Neutrophil (primary cell): Measurements from ENCODE around the gene SNRNP35.

ENCODE experiments used
- H3K27ac ChIP-seq: fragments of 200-600 bp; sonication (generic); 2 replicates; pipeline ENCODE4 v1.5.1; 2016; ENCODE audit warnings: mild to moderate bottlenecking, moderate library complexity
- H3K27me3 ChIP-seq: fragments of 200-600 bp; sonication (generic); 2 replicates; pipeline ENCODE4 v1.6.0; 2016; ENCODE audit warnings: mild to moderate bottlenecking
- H3K36me3 ChIP-seq: fragments of 200-600 bp; sonication (generic); 2 replicates; pipeline ENCODE4 v1.5.1; 2017
- H3K4me1 ChIP-seq, 2 experiments: fragments of 200-600 bp in 1 of 2; sonication (generic) in 1 of 2; 1 replicate in 1 of 2; 2 replicates in 1 of 2; pipeline versions ENCODE4 v1.5.1 to v1.6.1; 2013 to 2016; ENCODE audit warnings: low read depth in 1 of 2, low read length in 1 of 2, mild to moderate bottlenecking in 1 of 2, moderate library complexity in 1 of 2; ENCODE audit not compliant: control insufficient read depth in 1 of 2, insufficient read depth in 1 of 2
- H3K4me3 ChIP-seq, 2 experiments: fragments of 200-600 bp in 1 of 2; sonication (generic) in 1 of 2; 1 replicate in 1 of 2; 2 replicates in 1 of 2; pipeline ENCODE4 v1.5.1; 2013 to 2016; ENCODE audit warnings: low read depth in 1 of 2, low read length in 1 of 2, mild to moderate bottlenecking in 1 of 2, moderate library complexity in 1 of 2
- H3K9me3 ChIP-seq: fragments of 200-600 bp; sonication (generic); 2 replicates; pipeline ENCODE4 v1.5.1; 2016
- TF ChIP-seq, protein P1 (sequence below): fragments of 200-600 bp; sonication (generic); IDR thresholded peaks from 2 replicates; pipeline ENCODE4 v1.5.1; 2016; ENCODE audit warnings: antibody characterized with exemption

Gene SNRNP35

GRCh38 chr12:123497065-123497464 lies 39.1 kb downstream of the SNRNP35 start:
- Histone ChIP-seq H3K27ac (no peak overlapping the region), H3K4me3 (no peak overlapping the region), H3K27me3 (no peaks in the 10 kb centered on the region), H3K4me1 (no peaks in the 10 kb centered on the region), H3K9me3 (no peaks in the 10 kb centered on the region), H3K36me3 (peaks cover 51% of the 10 kb centered on the region)
- TF ChIP-seq, protein P1, sequence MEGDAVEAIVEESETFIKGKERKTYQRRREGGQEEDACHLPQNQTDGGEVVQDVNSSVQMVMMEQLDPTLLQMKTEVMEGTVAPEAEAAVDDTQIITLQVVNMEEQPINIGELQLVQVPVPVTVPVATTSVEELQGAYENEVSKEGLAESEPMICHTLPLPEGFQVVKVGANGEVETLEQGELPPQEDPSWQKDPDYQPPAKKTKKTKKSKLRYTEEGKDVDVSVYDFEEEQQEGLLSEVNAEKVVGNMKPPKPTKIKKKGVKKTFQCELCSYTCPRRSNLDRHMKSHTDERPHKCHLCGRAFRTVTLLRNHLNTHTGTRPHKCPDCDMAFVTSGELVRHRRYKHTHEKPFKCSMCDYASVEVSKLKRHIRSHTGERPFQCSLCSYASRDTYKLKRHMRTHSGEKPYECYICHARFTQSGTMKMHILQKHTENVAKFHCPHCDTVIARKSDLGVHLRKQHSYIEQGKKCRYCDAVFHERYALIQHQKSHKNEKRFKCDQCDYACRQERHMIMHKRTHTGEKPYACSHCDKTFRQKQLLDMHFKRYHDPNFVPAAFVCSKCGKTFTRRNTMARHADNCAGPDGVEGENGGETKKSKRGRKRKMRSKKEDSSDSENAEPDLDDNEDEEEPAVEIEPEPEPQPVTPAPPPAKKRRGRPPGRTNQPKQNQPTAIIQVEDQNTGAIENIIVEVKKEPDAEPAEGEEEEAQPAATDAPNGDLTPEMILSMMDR = no peak

GRCh38 chr12:123498126-123498825 lies 40.3 kb downstream of the SNRNP35 start:
- no peak overlapping the region for H3K4me3 ChIP-seq
- no peaks in the 10 kb centered on the region for H3K4me1 ChIP-seq
- H3K27ac ChIP-seq = no peak overlapping the region
- H3K9me3 ChIP-seq = no peaks in the 10 kb centered on the region
- no peaks in the 10 kb centered on the region for H3K27me3 ChIP-seq
- TF ChIP-seq, protein P1 = no peak
- peaks cover 51% of the 10 kb centered on the region for H3K36me3 ChIP-seq

GRCh38 chr12:123499332-123499731 lies 41.4 kb downstream of the SNRNP35 start:
- TF ChIP-seq, protein P1 = no peak
- H3K36me3 ChIP-seq = peaks cover 47% of the 10 kb centered on the region
- no peaks in the 10 kb centered on the region for H3K27me3 ChIP-seq
- no peak overlapping the region for H3K27ac ChIP-seq
- H3K9me3 ChIP-seq = no peaks in the 10 kb centered on the region
- no peaks in the 10 kb centered on the region for H3K4me1 ChIP-seq
- no peak overlapping the region for H3K4me3 ChIP-seq

- Histone ChIP-seq H3K27ac (no peak overlapping the region), H3K4me3 (no peak overlapping the region), H3K4me1 (no peaks in the 10 kb centered on the region), H3K9me3 (no peaks in the 10 kb centered on the region), H3K36me3 (peaks cover 39% of the 10 kb centered on the region), H3K27me3 (no peaks in the 10 kb centered on the region)
- TF ChIP-seq, protein P1 = no peak
Measured at GRCh38 chr12:123502163-123502704, 44.3 kb downstream of the SNRNP35 start.

GRCh38 chr12:123506059-123506842 lies 48.3 kb downstream of the SNRNP35 start:
- H3K27ac ChIP-seq = no peak overlapping the region
- H3K9me3 ChIP-seq = no peaks in the 10 kb centered on the region
- TF ChIP-seq, protein P1 = no peak
- H3K4me1 ChIP-seq = no peaks in the 10 kb centered on the region
- peaks cover 26% of the 10 kb centered on the region for H3K36me3 ChIP-seq
- no peak overlapping the region for H3K4me3 ChIP-seq
- no peaks in the 10 kb centered on the region for H3K27me3 ChIP-seq
